GM19463 (cell line): ENCODE results near the gene DHRS7B.

Source experiments
- ATAC-seq: cut with Tn5 transposase; IDR thresholded peaks from one replicate; pipeline ENCODE4 v1.9.1; 2021; ENCODE audit warnings: mild to moderate bottlenecking, moderate library complexity; ENCODE audit not compliant: unreplicated experiment

The DHRS7B gene

GRCh38 chr17:21232033-21232749 lies 105.4 kb downstream of the DHRS7B start:
- ATAC-seq: no peak

- ATAC-seq: no peak
Observed at GRCh38 chr17:21233581-21234347, 107.0 kb downstream of the DHRS7B start.

- ATAC-seq: no peak
Observed at GRCh38 chr17:21235921-21236320, 109.2 kb downstream of the DHRS7B start.

GRCh38 chr17:21239680-21240368 lies 113.1 kb downstream of the DHRS7B start:
- no peak for ATAC-seq

- no peak for ATAC-seq
Observed at GRCh38 chr17:21240369-21241055, 113.7 kb downstream of the DHRS7B start.
